Hepatocyte (in vitro differentiated cells): ENCODE measurements around the gene SLC5A6. TPM values are rescaled to one million over a fixed set of nuclear protein-coding genes. Genes with fewer than 3 reads are reported as not detected.

Experiments
- DNase-seq: peaks from one replicate; pipeline ENCODE4 v3.0.0-alpha.2; 2016; ENCODE audit warnings: low spot score
- H2AFZ ChIP-seq: fragments of 200-600 bp; sonication (generic); 2 replicates; pipeline ENCODE4 v1.6.0; 2016; ENCODE audit warnings: antibody characterized with exemption, mild to moderate bottlenecking
- H3K27ac ChIP-seq: fragments of 200-600 bp; sonication (generic); 2 replicates; pipeline ENCODE4 v1.5.1; 2016; ENCODE audit warnings: mild to moderate bottlenecking
- H3K27me3 ChIP-seq: fragments of 200-600 bp; sonication (generic); 2 replicates; pipeline ENCODE4 v1.6.1; 2016
- H3K36me3 ChIP-seq: fragments of 200-600 bp; sonication (generic); replicated peaks from 2 replicates; pipeline ENCODE4 v1.5.1; 2016; ENCODE audit warnings: low read depth; ENCODE audit not compliant: insufficient read depth
- H3K4me1 ChIP-seq: fragments of 200-600 bp; sonication (generic); 2 replicates; pipeline ENCODE4 v1.5.1; 2016; ENCODE audit warnings: mild to moderate bottlenecking, moderate library complexity; ENCODE audit not compliant: insufficient read depth
- H3K4me2 ChIP-seq: fragments of 200-600 bp; sonication (generic); 2 replicates; pipeline ENCODE4 v1.6.0; 2016
- H3K4me3 ChIP-seq: fragments of 200-600 bp; sonication (generic); 2 replicates; pipeline ENCODE4 v1.5.1; 2016; ENCODE audit warnings: mild to moderate bottlenecking
- H3K79me2 ChIP-seq: fragments of 200-600 bp; sonication (generic); 2 replicates; pipeline ENCODE4 v1.6.0; 2017; ENCODE audit warnings: mild to moderate bottlenecking
- H3K9me2 ChIP-seq: fragments of 200-600 bp; sonication (generic); replicated peaks from 2 replicates; pipeline ENCODE4 v1.6.0; 2017; ENCODE audit warnings: mild to moderate bottlenecking; ENCODE audit not compliant: insufficient read depth
- H3K9me3 ChIP-seq: fragments of 200-600 bp; sonication (generic); 2 replicates; pipeline ENCODE4 v1.5.1; 2016; ENCODE audit warnings: low read depth, mild to moderate bottlenecking
- H4K20me1 ChIP-seq: fragments of 200-600 bp; sonication (generic); 2 replicates; pipeline ENCODE4 v1.6.0; 2016; ENCODE audit warnings: mild to moderate bottlenecking; ENCODE audit not compliant: insufficient read depth, poor library complexity, severe bottlenecking
- CTCF ChIP-seq: fragments of 200-600 bp; sonication (generic); IDR thresholded peaks from 2 replicates; pipeline ENCODE4 v1.5.1; 2016; ENCODE audit warnings: antibody characterized with exemption, mild to moderate bottlenecking; ENCODE audit not compliant: poor library complexity
- EZH2 ChIP-seq: fragments of 200-600 bp; sonication (generic); IDR thresholded peaks from 2 replicates; pipeline ENCODE4 v1.6.1; 2016; ENCODE audit warnings: antibody characterized with exemption, mild to moderate bottlenecking, borderline replicate concordance
- EZH2phosphoT487 ChIP-seq: fragments of 200-600 bp; sonication (generic); IDR thresholded peaks from one replicate; pipeline ENCODE4 v1.6.1; 2018; ENCODE audit warnings: antibody characterized with exemption, mild to moderate bottlenecking, low read depth, moderate library complexity; ENCODE audit not compliant: unreplicated experiment, severe bottlenecking
- WGBS: methylation state at CpG from one replicate; pipeline ENCODE4 v1.1.6; 2016; ENCODE audit warnings: low lambda C conversion rate; ENCODE audit errors: missing lambda C conversion rate; 5-methylcytosine and 5-hydroxymethylcytosine counted together
- polyA plus RNA-seq: library from polyadenylated mRNA; unstranded; fragments of >200 nt; fragmentation: Nextera tagmentation; extraction: Ambion mirVana; gene quantifications from 2 replicates; pipeline ENCODE4 v1.2.1, GENCODE V29; 2016
- total RNA-seq: library from RNA; depleted of rRNA; stranded (reverse); fragments of >200 nt; gene quantifications from 2 replicates; pipeline ENCODE4 v1.2.3, GENCODE V29; 2014

The SLC5A6 gene
- total and polyA plus RNA-seq, 2 experiments from 2014 or later, result 58.9 to 72.3 TPM

- no peaks in the 10 kb centered on the region for H3K36me3 ChIP-seq
- TF ChIP-seq EZH2phosphoT487, result no peak
- TF ChIP-seq EZH2, result no peak
- TF ChIP-seq CTCF, result no peak
- H3K9me3 ChIP-seq, result no peaks in the 10 kb centered on the region
- H3K4me3 ChIP-seq, result no peak overlapping the region
- no peaks in the 10 kb centered on the region for H3K9me2 ChIP-seq
- no peaks in the 10 kb centered on the region for H4K20me1 ChIP-seq
- H3K27ac ChIP-seq, result no peak overlapping the region
- no peak overlapping the region for H2AFZ ChIP-seq
- peaks cover 15% of the 10 kb centered on the region for H3K79me2 ChIP-seq
- H3K27me3 ChIP-seq, result no peaks in the 10 kb centered on the region
- H3K4me2 ChIP-seq, result no peak overlapping the region
- DNase-seq, result no peak
- 90% methylated on average over 3 of the region's 3 CpGs for WGBS
- peaks cover 10% of the 10 kb centered on the region for H3K4me1 ChIP-seq
Observed at GRCh38 chr2:27221166-27221565, 9.1 kb upstream of the SLC5A6 start.

DNA sequence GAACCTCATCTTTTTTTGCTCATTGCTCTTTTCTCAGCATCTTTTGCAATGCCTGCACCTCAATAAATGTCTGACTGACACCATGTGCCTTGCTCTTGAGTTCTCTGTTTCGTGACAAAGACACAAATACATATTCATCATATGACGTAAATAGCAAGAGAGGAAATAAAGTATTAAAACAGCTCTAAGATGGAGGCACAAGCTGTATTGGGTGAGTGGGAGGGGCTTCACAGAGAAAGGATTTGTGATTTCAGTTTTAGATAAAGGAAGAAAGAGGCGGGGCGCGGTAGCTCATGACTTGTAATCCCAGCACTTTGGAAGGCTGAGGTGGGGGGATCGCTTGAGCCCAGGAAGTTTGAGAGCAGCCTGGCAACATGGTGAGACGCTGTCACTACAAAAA lies 8.0 kb upstream of the SLC5A6 start:
- Histone ChIP-seq H4K20me1 (no peaks in the 10 kb centered on the region), H3K4me3 (no peak overlapping the region), H3K9me3 (no peaks in the 10 kb centered on the region), H3K27ac (no peak overlapping the region), H3K4me1 (peaks cover 10% of the 10 kb centered on the region), H3K36me3 (no peaks in the 10 kb centered on the region), H3K9me2 (no peaks in the 10 kb centered on the region), H2AFZ (no peak overlapping the region), H3K79me2 (peaks cover 15% of the 10 kb centered on the region), H3K27me3 (no peaks in the 10 kb centered on the region), H3K4me2 (no peak overlapping the region)
- no peak for TF ChIP-seq EZH2
- TF ChIP-seq CTCF, result no peak
- no peak for TF ChIP-seq EZH2phosphoT487
- 96% methylated on average over 7 of the region's 7 CpGs for WGBS
- DNase-seq, result no peak

- Histone ChIP-seq H3K36me3 (no peaks in the 10 kb centered on the region), H3K9me2 (no peaks in the 10 kb centered on the region), H3K79me2 (peaks cover 23% of the 10 kb centered on the region), H3K9me3 (no peaks in the 10 kb centered on the region), H2AFZ (no peak overlapping the region), H3K4me3 (no peak overlapping the region), H4K20me1 (no peaks in the 10 kb centered on the region), H3K27me3 (no peaks in the 10 kb centered on the region), H3K4me2 (no peak overlapping the region), H3K4me1 (peaks cover 10% of the 10 kb centered on the region), H3K27ac (no peak overlapping the region)
- DNase-seq, result no peak
- WGBS, result 97% methylated on average over 2 of the region's 2 CpGs
- no peak for TF ChIP-seq CTCF
- no peak for TF ChIP-seq EZH2phosphoT487
- no peak for TF ChIP-seq EZH2
Observed at GRCh38 chr2:27219091-27219490, 7.0 kb upstream of the SLC5A6 start.

DNA sequence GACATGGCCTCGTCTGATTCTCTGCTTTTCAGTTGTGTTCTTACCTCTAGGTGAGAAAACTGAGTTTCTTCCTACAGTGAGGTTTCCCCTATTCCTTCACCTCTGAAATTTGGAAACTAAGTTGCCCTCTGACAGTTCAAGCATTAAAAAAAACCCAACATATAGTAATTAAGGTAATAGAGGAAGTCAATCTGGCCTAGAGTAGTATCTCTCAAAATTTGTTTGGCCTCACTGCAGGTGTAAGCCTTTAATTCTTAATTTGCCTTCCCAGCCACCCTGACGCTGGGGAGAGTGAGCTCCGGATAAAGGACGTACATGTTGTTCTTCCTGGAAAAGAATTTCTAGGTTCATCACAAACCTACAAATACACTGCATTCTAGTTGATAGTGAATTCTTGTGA lies 6.5 kb upstream of the SLC5A6 start:
- no peak for TF ChIP-seq CTCF
- no peak for TF ChIP-seq EZH2
- TF ChIP-seq EZH2phosphoT487, result no peak
- Histone ChIP-seq H3K27me3 (no peaks in the 10 kb centered on the region), H3K9me3 (no peaks in the 10 kb centered on the region), H3K4me3 (no peak overlapping the region), H3K79me2 (peaks cover 28% of the 10 kb centered on the region), H3K4me1 (peaks cover 11% of the 10 kb centered on the region), H3K9me2 (no peaks in the 10 kb centered on the region), H4K20me1 (no peaks in the 10 kb centered on the region), H3K27ac (no peak overlapping the region), H3K4me2 (peak overlapping the region; percentile 93), H3K36me3 (no peaks in the 10 kb centered on the region), H2AFZ (no peak overlapping the region)
- 91% methylated on average over 4 of the region's 4 CpGs for WGBS
- no peak for DNase-seq
